GM19238 (cell line): ENCODE results near the gene AMN.

Source experiments
- DNase-seq: peaks from one replicate; pipeline ENCODE4 v3.0.0; 2011; ENCODE audit warnings: low spot score; ENCODE audit not compliant: insufficient read length

Gene AMN

GRCh38 chr14:102898776-102899515 lies 23.5 kb upstream of the AMN start:
- no peak for DNase-seq

GRCh38 chr14:102899516-102899900 lies 23.0 kb upstream of the AMN start:
- no peak for DNase-seq

GRCh38 chr14:102900631-102901571 lies 21.6 kb upstream of the AMN start:
- DNase-seq, result no peak

GRCh38 chr14:102901633-102902032 lies 20.8 kb upstream of the AMN start:
- DNase-seq, result peak; percentile 94

GRCh38 chr14:102902086-102902485 lies 20.4 kb upstream of the AMN start:
- DNase-seq, result no peak

GRCh38 chr14:102902523-102903247 lies 19.8 kb upstream of the AMN start:
- DNase-seq, result no peak

GRCh38 chr14:102903248-102903888 lies 19.1 kb upstream of the AMN start:
- no peak for DNase-seq

- no peak for DNase-seq
Observed at GRCh38 chr14:102903889-102904512, 18.5 kb upstream of the AMN start.

GRCh38 chr14:102905116-102906108 lies 17.1 kb upstream of the AMN start:
- DNase-seq, result no peak

GRCh38 chr14:102906616-102907302 lies 15.7 kb upstream of the AMN start:
- DNase-seq, result no peak

- no peak for DNase-seq
Observed at GRCh38 chr14:102907303-102907844, 15.1 kb upstream of the AMN start.

- DNase-seq, result no peak
Observed at GRCh38 chr14:102907980-102908730, 14.3 kb upstream of the AMN start.

GRCh38 chr14:102908766-102909455 lies 13.6 kb upstream of the AMN start:
- no peak for DNase-seq

- no peak for DNase-seq
Observed at GRCh38 chr14:102909462-102909861, 13.0 kb upstream of the AMN start.

GRCh38 chr14:102909911-102910310 lies 12.6 kb upstream of the AMN start:
- no peak for DNase-seq

- DNase-seq, result no peak
Observed at GRCh38 chr14:102910442-102910841, 12.0 kb upstream of the AMN start.

GRCh38 chr14:102911541-102911951 lies 10.9 kb upstream of the AMN start:
- DNase-seq, result no peak
